GM18526 (cell line): ENCODE results near the gene TICAM1.

Experiments used
- POLR2A ChIP-seq: IDR thresholded peaks from 3 replicates; pipeline ENCODE4 v1.6.1; 2011; ENCODE audit not compliant: insufficient read length; ENCODE audit errors: extremely low read depth

TICAM1 gene

GRCh38 chr19:4851551-4852290, 20.2 kb upstream of the TICAM1 start:
- no peak for TF ChIP-seq POLR2A

GRCh38 chr19:4849019-4849418, 17.5 kb upstream of the TICAM1 start:
- TF ChIP-seq POLR2A: no peak

DNA sequence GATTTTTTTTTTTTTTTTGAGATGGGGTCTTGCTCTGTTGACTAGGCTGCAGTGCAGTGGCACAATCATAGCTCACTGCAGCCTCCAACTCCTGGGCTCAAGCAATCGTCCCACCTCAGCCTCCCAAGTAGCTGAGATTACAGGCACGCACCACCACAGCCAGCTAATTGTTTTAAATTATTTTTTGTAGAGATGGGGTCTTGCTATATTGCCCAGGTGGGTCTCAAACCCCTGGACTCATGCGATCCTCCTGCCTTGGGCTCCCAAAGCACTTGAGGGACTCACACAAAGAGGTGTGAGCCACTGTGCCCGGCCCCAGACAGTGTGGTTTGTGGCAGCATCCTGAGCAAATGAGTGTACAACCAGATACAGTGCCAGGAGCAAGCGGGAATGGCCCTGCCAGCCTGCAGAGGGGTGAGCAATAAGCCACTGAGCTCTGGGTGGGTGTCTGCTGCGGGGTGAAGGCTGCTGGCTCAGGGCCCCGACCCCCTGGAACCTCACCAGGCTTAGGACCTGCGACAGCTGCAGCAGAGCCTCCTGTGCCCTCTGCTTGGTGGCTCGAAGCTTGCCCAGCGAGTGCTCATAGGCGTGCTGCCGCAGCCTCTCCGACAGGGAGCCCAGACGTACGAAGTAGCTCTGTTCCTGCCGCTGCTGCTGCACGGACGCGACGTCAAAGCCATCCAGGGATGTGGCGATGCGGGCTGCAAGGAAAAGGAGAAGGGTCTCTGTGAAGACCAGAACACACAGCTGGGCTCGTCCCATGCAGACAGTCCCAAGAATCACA, 15.9 kb upstream of the TICAM1 start:
- no peak for TF ChIP-seq POLR2A

GRCh38 chr19:4844348-4845179, 13.1 kb upstream of the TICAM1 start:
- no peak for TF ChIP-seq POLR2A

DNA sequence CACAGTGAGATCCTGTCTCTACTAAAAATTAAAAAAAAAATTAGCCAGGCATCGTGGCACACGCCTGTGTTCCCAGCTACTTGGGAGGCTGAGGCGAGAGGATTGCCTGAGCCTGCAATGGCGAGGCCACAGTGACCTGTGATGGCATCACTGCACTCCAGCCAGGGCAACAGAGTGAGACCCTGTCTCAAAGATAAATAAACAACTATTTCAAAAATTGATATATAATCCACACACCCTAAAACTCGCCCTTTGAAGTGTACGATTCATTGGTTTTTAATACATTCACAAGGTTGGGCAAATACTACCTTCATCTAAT, 12.1 kb upstream of the TICAM1 start:
- no peak for TF ChIP-seq POLR2A

DNA sequence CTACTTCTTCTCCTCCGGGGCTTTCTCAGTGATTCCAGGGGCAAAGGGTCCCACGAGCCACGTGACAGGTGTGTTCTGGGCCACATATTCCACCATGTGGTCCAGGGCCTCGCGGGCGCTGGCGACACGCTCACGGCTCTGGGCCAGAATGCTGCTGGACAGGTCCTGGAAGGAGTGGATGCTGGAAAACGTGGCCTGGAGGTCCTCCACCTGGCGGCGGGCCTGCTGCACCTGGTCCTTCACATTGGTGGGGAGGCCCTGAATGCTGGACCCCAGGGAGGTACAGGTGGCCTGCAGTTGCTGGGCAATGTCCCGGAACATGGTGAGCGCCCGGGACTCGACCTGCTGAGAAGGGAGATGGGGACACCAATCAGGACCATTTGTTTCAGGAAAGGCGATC, 7.7 kb upstream of the TICAM1 start:
- no peak for TF ChIP-seq POLR2A

- no peak for TF ChIP-seq POLR2A
Observed at GRCh38 chr19:4832776-4833175, 1.3 kb upstream of the TICAM1 start.

DNA sequence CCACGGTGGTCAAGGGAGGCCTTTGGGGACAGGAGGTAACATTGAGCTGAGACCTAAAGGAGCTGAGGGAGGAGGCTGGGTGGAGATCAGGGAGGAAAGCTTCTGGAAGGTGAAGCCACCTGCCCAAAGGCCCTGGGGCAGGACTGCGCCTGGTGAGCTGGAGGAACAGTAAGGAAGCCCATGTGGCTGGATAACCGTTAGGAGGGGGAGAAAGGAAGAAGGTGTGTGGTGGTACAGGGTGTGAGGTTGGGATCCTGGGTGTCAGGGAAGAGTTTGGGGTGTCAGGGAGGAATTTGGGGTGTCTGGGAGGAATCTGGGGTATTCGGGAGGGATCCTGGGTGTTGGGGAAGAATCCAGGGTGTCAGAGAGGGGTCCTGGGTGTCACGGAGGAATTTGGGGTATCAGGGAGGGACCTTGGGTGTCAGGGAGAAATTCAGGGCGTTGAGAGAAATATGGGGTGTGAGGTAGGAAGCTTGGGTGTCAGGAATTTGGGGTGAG, 695 bp downstream of the TICAM1 start:
- TF ChIP-seq POLR2A: no peak

DNA sequence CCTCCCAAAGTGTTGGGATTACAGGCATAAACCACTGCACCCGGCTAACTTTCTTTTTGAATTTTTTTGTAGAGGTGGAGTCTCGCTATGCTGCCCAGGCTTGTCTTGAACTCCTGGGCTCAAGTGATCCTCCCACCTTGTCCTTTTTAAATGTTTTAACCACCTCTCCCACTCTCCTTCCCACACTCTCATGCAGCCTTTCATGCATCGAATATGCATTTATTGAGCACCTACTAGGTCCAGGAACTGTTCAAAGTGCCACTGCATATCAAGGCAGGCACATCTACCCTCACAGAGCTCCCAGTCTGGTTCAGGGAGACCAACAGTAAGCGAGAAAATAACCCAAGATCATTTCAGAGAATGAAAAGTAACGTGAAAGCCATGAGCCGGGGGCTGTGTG, 1.2 kb downstream of the TICAM1 start:
- TF ChIP-seq POLR2A: no peak

DNA sequence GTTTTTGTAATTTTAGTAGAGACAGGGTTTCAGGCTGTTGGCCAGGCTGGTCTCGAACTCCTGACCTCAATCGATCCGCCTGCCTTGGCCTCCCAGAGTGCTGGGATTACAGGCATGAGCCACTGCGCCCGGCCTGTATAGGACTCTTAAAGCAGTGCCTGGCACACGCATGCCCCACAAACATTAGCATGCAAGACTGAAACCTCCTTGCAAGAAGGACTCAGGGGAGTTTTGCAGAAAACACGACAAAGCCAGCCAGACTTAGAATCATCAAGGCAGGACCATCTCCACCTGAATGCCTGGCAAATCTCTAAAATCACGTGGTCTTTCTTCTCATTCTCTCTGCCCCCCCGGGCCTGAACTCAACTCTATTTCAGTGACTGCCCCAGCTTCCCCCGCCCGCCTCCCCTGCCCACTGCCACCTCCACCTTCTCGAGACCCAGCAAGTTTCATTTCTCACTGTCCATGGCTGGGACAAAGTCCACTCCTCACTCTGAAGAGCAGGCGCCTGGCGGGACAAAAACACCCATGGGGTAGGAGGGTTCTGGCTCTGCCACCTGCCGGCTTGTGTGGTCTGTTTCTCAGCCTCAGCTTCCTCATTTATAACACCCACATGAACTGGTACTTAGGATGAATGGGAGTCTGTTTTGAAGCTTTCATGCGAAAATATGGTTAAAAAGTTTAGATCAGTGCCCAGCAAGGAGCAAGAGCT, 2.4 kb downstream of the TICAM1 start:
- TF ChIP-seq POLR2A: no peak

GRCh38 chr19:4823577-4823976, 7.9 kb downstream of the TICAM1 start:
- no peak for TF ChIP-seq POLR2A

DNA sequence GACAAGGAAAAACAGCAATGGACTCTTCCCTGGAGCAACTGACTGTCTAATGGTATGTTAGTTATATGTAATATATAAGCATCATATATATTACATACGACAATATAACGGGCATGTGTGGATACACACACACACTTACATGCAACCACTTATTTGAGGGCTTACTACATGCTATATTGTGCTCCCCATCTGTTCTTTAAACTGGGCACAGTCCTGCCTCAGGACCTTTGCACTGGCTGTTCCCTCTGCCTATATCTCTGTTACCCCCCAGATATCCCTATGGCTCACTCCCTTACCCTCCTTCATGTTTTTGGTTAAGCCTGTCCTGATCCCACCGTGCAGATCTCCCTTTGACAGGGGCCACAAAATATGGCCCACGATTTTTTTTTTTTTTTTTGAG, 10.2 kb downstream of the TICAM1 start:
- no peak for TF ChIP-seq POLR2A

GRCh38 chr19:4817467-4818277, 13.8 kb downstream of the TICAM1 start:
- no peak for TF ChIP-seq POLR2A

DNA sequence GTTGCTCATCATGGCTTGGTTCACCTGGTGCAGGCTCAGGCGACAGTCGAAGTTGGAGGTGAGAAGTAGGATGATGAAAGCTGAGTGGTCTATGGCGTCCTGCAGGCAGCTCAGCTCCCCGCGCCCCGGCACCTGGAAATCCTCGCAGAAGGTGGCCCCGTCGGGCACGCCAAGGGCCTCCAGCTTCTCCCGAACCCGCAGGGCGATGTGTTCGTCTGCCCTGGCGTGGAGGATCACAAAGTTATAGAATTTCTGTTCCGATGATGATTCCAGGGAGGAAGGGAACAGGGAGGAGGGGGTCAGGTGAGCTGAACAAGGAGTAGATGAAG, 14.6 kb downstream of the TICAM1 start:
- no peak for TF ChIP-seq POLR2A
